ENCODE data around the gene SFSWAP.
"Not testable (repeated sequence)": the region's sequence is repeated elsewhere in the genome, so short reads cannot be mapped to it uniquely, and the experiment has no call there.

Gene SFSWAP

GRCh38 chr12:131679816-131680215 is 31.1 kb upstream of the SFSWAP start:
- not testable (repeated sequence) for DNase-seq

GRCh38 chr12:131680392-131681256 is 30.3 kb upstream of the SFSWAP start:
- DNase-seq, result not testable (repeated sequence)

DNA sequence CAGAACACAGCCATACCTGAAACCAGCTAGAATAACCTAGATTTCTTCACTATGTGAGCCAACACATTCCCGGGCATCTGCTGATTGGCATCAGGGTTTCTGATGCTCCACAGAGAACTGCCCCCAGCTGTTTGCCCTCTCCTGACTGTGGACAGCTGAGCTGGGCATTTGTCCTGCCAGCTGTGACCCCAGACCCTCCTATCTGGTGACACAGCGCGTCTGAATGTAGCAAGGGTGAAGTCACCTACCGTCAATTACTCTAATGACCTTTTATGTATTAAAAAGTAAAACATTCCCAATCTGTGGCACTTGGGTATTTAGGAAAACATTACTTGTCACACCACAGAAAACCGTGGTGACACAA is 29.7 kb upstream of the SFSWAP start:
- no peak for DNase-seq

DNA sequence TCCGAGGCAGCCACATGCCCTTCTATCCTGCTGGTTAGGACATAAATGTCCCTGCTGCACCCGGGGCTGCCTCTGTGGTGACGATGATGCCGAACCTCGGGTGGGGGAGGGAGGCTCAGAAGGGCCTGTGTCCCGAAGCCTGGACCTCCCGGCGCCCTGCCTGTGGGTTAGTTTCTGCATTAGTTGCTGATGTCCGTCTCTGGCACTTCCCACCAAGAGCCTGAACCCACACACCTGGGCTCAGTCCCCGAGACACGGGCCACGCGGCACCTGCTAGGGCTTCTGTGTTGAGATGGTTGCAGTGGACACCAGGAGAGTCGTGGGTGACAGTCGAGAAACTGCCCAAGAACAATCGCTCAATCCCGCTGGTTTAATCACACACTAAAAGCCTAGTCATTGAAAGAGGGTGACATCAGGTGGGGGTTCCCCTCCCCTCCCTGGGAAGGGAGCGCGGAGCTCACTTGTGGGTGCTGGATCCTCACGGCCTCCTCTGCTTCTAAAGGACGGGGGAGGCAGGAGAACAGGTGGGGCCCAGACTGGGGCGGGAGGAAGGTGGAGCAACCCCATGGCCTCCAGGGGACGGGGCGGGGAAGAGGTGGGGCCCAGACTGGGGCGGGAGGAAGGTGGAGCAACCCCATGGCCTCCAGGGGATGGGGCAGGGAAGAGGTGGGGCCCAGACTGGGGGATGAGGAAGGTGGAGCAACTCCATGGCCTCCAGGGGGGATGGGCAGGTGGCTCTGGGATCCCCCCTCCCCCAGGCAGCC is 29.0 kb upstream of the SFSWAP start:
- DNase-seq, result not testable (repeated sequence)

DNA sequence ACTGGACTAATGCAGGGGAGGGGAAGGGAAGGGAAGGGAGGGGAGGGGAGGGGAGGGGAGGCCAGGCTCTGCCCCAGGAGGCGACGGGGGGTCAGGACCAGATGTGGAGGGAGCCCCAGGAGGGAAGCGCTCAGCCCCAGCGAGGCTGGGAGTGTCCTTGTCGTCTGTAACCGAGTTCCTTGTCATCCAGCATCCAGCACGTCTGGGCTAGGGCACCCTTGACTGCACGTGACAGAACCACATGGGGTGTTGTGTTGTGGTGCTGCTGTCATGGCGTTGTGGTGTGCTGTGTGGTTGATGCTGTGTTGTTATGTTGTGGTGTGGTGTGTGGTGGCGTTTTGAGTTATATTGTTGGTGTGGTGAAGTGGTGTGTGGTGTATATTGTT is 28.4 kb upstream of the SFSWAP start:
- DNase-seq, result no peak

- DNase-seq, result no peak
Observed at GRCh38 chr12:131683266-131684014, 27.4 kb upstream of the SFSWAP start.

DNA sequence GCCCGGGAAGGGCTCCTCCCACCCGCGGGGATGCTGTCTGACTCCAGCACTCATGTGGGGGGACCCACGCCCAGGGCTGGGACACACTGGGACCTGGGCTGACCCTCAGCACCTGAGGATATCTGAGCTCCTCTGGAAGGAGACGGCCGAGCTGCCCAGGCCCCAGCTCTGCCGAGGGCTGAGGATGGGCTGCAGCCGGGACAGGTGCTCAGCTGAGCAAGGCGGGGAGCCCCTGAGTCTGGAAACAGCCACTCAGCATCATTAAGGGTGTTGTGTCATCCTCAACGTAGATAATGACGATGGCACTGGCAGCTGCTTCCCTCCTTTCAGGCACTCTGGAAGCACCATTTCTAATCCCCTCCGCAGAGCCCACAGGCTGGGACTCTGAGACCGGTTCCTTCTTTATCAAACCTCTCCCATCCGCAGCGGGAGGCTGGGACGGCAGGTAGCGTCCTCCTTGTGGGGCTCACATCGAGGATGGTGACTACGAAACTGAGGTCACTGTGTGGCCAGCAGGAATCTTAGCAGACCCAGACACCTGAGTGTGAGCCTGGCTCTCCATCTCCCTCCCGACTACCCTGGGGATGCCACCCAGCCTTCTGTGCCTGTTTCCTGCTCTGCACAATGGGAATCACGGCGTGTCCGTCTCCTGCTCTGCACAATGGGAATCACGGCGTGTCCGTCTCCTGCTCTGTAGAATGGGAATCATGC is 26.7 kb upstream of the SFSWAP start:
- DNase-seq, result no peak

DNA sequence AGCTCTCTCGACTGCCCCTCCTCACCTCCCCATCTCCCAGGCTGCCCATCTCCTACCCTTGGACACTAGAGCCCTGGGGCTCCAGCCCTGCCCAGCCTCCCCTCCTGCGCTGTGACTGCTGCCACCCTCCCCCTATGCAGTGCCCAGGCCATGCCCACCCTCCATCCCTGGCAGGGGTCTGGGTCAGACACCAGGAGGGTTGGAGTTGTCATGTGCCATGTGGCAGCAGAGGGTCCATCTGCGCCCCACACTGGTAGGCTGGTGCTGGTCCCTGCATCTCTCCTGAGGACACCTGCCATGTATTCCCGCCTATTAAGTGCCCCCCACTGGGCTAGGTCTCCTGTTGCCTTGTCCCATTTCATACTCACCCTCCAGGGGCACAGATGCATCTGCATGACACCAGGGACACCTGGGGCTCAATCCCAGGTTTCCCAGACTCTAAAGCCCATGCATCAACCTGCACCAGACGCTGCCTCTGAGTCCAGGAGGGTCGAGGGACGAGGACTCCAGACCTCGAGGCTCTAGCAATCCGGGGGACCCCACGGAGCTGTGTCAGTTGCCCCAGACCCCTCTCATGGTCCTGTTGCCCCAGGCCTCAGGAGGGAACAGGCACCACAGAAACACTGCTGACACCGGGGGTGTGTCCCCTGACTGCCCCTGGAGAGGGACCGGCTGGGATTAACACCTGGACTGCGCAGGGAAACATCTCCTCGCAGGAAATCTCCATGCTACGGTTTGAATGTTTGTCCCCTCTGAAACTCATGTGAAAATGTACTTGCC is 23.4 kb upstream of the SFSWAP start:
- DNase-seq, result no peak

DNA sequence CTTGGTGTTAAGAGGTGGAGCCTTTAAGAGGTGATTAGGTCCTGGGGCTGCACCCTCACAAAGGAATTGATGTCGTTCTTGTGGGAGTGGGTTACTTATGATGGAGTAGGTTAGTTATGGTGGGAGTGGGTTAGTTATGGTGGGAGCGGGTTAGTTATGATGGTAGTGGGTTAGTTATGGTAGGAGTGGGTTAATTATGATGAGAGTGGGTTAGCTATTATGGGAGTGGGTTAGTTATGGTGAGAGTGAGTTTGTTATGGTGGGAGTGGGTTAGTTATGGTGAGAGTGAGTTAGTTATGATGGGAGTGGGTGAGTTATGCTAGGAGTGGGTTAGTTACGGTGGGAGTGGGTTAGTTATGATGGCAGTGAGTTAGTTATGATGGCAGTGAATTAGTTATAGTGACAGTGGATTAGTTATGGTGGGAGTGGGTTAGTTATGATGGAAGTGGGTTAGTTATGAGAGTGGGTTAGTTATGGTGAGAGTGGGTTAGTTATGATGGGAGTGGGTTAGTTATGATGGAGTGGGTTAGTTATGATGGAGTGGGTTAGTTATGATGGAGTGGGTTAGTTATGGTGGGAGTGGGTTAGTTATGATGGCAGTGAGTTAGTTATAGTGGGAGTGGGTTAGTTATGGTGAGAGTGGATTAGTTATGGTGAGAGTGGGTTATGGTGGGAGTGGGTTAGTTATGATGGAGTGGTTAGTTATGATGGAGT is 22.6 kb upstream of the SFSWAP start:
- no peak for DNase-seq

DNA sequence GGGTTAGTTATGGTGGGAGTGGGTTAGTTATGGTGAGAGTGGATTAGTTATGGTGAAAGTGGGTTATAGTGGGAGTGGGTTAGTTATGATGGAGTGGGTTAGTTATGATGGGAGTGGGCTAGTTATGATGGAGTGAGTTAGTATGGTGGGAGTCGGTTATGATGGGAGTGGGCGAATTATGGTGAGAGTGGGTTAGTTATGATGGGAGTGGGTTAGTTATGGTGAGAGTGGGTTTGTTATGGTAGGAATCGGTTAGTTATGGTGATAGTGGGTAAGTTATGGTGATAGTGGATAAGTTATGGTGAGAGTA is 22.1 kb upstream of the SFSWAP start:
- no peak for DNase-seq

DNA sequence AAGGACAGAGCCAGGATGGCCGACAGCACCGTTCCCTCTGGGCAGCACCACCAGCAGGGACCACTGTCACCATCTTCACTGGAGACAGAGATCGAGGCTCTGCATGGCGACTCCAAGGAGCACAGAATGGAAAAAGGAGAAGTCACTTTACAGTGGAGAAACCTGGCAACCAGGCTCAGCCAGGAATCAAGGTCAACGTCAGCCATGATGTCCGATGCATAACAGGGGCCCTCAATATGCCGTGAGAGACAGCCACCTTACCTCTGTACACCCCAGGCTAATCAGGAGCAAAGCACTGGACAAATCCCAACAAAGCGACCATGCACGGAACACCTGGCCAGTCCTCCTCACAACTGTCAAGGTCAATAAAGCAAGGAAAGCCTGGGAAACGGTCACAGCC is 20.6 kb upstream of the SFSWAP start:
- no peak for DNase-seq

DNA sequence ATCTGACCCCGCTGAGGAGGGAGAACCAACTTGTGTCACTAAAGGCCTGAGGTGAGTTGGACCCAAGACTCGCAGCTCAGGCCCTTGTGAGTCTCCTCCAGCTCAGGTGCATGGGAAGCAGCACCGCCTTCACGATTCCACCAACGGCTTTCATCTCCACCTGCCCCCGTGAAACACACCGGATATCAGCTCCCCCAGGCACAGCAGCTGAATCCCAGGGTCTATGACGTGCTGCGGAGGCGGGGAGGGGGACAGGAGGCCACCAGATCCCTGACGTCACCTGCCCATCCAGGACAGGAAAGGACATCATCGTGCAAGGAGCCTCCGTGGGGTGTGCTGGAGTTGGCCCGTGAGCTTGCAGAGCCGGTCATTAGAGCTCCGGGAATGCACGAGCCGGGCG is 18.5 kb upstream of the SFSWAP start:
- no peak for DNase-seq

DNA sequence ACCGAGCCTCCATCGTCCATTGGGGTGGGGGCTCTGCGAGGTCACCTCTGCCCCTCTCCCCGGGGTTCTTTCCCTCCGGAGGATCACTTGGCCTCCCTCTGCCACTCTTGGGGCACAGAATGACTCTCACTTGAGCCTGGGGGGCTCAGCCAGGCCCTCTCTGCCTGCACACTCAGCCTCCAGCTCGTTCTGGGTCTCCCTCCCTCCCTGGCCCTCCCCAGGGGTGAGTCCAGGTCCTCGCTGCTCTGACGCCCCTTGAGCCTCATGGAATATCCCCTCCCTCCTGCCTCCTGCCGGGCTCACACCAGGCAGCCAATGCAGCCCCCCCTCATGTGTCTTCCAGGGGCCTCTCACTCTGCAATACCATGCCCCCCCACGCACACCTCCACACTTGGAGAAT is 17.7 kb upstream of the SFSWAP start:
- DNase-seq, result no peak

DNA sequence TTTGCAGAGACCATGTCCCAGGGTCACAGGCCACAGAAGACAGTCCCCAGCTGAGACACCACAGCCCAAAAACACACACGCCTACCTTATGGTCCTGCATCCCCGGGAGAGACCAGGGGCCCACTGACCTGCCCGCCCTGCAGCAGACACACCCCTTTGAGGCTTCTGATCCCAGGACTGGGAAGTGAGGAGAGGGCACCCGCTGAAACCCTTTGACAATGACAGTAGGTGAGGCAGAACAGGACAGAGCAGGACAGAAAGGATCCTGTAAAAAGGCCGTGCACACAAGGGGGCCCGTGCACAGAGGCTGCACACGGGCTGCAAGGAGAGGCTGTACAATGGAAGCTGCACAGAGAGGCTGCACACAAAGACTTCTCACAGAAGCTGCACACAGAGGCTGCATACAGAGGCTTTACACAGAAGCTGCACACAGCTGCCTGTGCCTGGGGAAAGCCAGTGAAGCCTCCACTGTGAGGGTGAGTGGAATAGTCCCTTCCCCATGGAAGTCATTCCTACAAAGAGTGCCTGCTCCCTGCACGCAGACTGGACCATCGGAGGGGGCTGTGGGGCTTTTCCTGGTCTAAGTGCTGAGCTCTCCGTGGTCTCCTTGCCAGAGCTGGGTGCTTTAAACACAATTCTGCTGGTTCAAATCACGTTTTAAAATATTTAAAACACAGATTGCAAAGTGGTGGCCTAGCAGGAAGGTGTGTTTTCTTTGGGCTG is 16.6 kb upstream of the SFSWAP start:
- DNase-seq, result no peak

DNA sequence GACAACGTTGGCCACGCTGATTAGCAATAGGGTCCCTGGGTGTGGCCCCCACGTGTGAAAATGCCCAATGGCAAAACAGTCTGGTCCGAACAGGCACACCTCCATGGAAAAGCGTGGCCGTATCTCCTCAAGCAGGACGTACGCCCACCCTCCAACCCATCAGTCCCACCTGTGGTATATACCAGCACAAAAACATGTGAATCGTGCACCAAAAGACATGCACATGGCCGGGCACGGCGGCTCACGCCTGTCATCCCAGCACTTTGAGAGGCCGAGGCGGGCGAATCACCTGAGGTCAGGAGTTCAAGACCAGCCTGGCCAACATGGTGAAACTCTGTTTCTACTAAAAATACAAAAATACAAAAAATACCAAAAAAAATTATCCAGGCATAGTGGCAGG is 14.9 kb upstream of the SFSWAP start:
- no peak for DNase-seq

GRCh38 chr12:131698286-131698685 is 12.6 kb upstream of the SFSWAP start:
- no peak for DNase-seq

GRCh38 chr12:131699434-131699833 is 11.5 kb upstream of the SFSWAP start:
- no peak for DNase-seq

DNA sequence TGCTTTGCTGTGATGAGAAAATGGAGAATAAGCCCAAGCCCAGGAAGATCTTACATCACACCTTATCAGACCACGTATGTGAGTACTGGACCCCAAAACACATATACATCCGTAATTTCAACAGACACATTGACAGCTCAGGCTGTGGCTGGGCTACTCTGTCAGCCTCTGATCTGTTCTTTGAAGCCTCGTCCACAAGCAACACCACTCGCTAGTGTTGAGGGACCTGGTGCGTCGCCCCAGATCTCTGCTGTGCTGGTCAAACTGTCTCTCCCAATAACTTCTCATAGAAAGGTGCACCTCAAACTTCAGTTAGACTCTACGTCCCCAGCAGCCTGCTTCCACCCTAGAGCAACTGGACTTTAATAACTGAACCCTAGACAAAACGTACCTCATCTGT is 10.6 kb upstream of the SFSWAP start:
- DNase-seq, result no peak

DNA sequence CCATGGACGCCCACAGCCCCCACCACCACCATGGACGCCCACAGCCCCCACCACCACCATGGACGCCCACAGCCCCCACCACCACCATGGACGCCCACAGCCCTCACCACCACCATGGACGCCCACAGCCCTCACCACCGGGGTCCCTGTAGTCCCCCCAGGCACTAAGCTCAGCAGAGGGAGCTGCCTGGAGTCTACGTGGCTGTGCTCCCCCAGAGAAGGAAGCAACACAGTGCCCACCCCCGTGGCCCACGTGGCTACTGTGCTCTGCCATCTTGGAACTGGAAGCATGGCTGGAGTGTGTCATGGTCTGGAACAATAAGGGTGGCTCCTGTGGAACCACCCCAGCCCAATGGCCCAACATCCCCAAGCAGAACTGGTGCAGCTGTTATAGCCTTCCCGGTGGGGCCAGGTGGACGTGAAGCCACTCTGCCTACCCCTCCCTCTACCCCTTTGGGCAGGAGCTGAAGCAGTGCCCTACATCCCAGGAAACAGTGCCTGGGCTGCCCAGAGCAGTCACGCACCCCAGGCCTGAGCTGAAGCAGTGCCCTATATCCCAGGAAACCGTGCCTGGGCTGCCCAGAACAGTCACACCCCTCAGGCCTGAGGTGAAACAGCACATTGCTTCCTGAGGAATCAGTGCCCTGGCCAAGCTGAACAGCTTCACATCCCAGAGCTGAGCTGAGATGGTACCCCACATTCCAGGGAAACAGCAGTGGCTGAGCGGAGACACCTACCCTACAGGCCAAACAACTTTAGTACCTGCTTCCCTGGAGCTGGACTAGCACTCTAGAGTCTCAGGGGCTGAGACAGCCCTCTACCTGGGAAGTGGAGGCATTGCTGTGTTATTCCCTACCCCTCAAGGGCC is 9.0 kb upstream of the SFSWAP start:
- no peak for DNase-seq

DNA sequence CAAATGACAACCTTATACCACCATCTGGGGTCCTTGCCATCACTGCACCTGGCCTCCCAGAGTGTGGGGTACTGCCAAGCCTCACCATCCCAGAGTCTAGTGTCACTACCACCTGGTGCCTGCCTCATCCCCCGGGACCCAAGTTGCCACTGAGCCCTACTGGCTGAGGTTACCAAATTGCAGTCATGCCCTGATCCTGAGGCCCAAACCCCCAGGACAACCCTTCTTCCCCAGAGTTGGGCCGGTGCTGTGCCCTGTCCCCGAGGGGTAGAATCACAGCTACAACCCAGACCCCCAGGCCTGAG is 8.4 kb upstream of the SFSWAP start:
- no peak for DNase-seq
